HG02840 (cell line): ENCODE results near the gene SERINC2.
"Not testable (repeated sequence)": the region's sequence is repeated elsewhere in the genome, so short reads cannot be mapped to it uniquely, and the experiment has no call there.

Experiments
- ATAC-seq: cut with Tn5 transposase; IDR thresholded peaks from one replicate; pipeline ENCODE4 v1.9.1; 2021; ENCODE audit warnings: mild to moderate bottlenecking, moderate library complexity, moderate number of reproducible peaks; ENCODE audit not compliant: unreplicated experiment, low FRiP score

The SERINC2 gene

DNA sequence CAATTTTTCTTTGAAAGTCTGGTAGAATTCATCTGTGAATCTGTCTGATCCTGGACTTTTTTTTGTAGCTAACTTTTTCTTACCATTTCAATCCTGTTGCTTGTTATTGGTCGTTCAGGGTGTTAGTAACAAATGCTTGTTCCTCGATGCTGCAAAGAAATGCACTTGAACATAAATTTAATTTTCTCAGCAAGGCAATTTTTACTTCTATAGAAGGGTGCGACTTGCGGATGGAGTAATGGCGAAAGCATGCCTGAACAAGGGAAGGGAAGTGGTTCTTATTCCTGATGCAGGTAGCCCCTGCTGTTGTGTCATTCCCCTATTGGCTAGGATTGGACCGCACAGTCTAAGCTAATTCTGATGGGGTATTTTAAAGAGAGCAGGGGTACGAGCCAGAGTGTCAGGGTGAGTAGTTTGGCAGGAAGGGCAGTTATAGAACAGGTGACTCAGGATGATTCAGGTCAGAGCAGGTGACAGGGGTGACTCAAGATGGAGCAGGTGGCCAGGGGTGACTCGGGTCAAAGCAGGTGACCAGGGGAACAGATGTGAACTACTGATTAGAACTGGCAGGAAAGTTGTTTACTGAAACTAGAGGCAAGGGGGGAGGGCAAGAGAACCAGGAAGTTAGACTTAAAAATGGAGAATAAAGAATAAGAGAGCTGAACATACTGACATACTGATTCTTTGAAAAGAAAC, 40.5 kb downstream of the SERINC2 start:
- no peak for ATAC-seq

DNA sequence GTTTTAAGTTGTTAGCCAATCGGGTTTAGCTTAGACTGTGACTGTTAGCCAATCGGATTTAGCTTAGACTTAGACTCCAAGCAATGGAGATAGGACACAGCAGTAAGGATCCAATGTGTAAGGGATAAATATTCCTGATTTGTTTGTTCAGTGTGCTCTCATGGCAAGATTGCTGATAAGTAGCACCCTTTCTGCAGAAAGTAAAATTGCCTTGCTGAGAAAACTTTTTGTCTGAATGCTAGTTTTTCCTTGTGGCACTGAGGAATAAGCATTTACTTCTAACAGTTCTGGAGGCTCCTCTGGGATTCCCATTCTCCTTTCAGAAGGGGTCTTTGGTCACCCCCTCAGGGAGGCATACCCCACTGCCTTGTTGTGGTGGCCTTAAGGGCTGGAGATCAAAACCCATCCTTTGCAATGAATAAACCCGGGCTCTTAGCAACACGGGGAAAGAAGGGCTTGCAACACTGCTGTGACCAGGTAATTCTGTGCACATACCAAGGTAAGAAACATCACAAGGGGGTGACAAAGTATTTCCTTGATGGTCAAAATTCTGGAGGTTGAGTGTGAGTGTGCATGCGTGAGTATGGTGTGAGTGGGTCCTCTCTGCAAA, 45.4 kb downstream of the SERINC2 start:
- no peak for ATAC-seq

DNA sequence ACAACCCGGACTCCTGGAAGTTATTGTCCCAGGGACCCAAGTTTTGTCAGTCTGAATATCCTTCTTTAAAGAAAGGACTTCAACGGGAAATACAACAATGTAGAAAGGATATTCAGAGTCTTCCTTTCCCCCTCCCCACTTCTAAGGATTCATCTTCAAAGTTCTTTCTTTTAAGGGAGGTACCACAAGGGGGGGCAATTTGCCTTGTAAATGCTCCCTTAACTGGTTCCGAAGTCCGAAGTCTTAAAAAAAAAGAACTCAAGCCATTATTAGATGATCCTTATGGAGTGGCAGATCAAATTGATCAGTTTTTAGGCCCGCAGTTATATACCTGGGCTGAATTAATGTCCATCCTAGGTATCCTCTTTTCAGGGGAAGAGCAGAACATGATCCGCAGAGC, 47.0 kb downstream of the SERINC2 start:
- ATAC-seq = no peak

DNA sequence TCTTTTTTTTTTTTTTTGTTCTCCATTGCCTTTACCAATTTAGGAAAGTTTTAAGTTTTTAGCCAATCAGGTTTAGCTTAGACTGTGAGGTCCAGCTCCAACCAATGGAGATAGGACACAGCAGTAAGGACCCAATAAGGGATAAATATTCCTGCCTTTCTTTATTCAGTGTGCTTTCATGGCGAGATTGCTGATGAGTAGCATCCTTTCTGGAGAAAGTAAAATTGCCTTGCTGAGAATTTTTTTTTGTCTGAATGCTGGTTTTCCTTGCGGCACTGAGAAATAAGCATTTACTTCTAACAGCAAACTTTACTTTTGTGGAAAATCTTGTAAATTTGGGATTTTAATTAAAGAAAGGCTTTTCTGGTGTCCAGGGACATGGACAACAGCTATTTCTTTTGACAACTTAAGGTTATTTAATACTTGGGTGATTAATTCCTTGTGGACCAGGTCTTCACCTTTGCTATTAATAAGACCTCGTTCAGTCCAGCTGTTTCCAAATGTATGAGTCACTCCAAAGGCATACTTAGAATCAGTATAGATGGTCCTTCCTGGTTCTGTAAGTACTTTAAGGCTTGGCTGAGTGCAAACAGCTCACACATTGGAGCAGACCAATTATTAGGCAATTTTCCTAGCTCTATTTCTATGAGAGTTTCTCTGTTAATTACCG, 54.1 kb downstream of the SERINC2 start:
- no peak for ATAC-seq

DNA sequence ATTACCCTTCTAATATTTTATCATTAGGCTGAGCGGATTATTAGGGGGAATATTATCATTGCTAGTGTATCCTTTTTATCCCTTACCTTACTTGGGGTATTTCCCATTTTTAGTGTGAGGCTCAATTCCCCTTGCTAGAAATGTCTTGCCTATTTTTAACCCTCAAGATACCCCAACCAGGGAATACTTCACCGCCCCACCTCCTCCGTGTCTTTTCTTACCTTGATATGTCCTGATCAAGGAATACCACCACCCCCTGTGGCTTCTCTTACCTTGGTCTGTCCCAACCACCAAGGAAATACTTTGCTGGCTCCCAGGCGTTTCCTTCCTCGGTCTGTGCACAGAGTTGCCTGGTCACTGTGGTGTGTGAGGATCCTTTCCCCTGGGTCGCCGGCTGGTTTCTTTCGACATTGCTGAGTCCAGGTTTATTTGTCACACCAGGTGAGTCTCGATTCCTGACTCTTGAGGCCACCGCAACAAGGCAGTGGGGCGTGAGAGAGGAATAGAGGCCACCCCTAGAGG, 57.8 kb downstream of the SERINC2 start:
- ATAC-seq = no peak

DNA sequence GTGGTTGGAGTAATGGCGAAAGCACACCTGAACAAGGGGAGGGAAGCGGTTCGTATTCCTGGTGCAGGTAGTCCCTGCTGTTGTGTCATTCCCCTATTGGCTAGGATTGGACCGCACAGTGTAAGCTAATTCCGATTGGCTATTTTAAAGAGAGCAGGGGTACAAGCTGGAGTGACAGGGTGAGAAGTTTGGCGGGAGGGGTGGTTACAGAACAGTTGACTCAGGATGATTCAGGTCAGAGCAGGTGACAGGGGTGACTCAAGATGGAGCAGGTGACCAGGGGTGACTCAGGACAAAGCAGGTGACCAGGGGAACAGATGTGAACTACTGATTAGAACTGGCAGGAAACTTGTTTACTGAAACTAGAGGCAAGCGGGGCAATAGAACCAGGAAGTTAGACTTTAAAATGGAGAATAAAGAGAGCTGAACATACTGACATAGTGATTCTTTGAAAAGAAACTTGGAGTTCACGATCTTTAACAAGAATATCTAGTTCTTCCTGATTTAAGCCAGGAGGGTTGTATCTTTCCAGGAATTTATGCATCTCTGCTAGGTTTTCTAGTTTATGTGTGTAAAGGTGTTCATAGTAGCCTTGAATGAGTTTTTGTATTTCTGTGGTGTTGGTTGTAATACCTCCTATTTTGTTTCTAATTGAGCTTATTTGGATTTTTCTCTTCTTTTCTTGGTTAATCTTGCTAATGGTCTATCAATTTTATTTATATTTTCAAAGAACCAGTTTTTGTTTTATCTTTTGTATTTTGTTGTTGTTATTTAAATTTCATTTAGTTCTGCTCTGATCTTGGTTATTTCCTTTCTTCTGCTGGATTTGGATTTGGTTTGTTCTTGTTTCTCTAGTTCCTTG, 58.7 kb downstream of the SERINC2 start:
- not testable (repeated sequence) for ATAC-seq

DNA sequence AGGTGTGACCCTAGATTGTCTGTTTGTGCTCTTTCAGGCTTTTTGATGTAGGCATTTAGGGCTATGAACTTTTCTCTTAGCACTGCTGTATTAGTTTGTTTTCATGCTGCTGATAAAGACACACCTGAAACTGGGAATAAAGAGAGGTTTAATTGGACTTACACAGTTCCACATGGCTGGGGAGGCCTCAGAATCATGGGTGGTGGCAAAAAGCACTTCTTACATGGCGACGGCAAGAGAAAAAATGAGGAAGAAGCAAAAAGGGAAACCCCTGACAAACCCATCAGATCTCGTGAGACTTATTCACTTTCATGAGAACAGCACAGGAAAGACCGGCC, 59.3 kb downstream of the SERINC2 start:
- not testable (repeated sequence) for ATAC-seq

DNA sequence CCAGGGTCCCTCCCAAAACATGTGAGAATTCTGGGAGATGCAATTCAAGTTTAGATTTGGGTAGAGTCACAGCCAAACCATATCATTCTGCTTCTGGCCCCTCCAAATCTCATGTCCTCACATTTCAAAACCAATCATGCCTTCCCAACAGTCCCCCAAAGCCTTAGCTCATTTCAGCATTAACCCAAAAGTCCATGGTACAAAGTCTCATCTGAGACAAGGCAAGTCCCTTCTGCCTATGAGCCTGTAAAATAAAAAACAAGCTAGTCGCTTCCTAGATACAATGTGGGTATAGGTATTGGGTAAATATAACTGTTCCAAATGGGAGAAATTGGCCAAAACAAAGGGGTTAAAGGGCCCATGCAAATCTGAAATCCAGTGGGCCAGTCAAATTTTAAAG, 59.7 kb downstream of the SERINC2 start:
- not testable (repeated sequence) for ATAC-seq

DNA sequence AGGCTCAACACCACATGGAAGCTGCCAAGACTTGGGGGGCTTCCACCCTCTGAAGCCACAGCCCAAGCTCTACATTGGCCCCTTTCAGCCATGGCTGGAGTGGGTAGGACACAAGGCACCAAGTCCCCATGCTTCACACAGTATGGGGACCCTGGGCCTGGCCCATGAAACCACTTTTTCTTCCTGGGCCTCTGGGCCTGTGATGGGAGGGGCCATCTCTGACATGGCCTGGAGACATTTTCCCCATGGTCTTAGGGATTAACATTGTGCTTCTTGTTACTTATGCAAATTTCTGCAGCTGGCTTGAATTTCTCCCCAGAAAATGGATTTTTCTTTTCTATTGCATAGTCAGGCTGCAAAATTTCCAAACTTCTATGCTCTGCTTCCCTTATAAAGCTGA, 60.5 kb downstream of the SERINC2 start:
- not testable (repeated sequence) for ATAC-seq

DNA sequence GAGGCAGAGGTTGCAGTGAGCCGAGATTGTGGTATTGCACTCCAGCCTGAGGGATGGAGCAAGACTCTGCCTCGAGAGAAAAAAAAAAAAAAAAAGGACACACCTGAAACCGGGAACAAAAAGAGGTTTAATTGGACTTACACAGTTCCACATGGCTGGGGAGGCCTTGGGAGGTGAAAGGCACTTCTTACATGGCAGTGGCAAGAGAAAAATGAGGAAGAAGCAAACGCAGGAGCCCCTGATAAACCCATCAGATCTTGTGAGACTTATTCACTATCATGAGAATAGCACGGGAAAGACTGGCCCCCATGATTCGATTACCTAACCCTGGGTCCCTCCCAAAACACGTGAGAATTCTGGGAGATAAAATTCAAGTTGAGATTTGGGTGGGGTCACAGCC, 61.6 kb downstream of the SERINC2 start:
- ATAC-seq = not testable (repeated sequence)

DNA sequence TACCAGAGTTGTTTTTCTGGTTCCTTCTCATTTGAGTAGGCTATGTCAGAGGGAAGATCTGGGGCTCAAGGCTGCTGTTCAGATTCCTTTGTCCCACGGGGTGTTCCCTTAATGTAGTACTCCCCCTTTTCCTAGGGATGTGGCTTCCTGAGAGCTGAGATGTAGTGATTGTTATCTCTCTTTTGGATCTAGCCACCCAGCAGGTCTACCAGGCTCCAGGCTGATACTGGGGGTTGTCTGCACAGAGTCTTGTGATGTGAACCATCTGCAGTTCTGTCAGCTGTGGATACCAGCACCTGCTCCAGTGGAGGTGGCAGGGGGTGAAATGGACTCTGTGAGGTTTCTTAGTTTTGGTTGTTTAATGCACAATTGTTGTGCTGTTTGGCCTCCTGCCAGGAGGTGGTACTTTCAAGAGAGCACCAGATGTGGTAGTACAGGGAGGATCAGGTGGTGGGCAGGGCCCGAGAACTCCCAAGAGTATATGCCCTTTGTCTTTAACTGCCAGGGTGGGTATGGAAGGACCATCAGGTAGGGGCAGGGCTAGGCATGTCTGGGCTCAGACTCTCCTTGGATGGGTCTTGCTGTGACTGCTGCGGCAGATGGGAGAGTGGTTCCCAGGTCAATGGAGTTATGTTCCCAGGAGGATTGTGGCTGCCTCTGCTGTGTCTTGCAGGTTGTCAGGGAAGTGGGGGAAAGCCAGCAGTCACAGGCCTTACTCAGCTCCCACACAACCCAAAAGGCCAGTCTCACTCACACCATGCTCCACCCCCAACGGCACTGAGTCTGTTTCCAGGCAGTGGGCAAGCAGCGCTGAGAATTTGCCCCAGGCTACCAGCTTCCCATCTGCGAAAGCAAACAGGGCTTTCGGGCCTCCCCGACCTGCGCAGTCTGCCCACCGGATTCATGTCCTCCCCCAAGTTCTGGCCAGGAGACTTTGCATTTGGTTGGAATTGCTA, 64.2 kb downstream of the SERINC2 start:
- no peak for ATAC-seq

DNA sequence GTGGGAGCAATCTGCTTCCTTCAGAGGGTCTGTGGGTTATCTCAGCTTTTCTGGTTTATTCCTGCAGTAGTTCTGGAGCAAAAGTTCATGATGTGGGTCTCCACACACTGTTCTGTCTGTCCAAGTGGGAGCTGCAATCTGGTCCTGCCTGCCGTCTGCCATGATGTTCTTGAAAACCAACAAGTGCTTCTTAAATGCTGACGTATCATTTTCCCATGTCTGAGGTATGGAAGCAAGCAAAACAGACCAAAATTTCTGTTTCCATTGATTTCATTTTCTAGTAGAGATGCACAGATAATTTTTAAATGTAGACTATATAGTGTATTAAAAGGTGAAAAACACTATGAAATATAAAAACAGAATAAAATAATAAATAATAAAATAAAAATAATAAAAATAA, 65.2 kb downstream of the SERINC2 start:
- no peak for ATAC-seq

DNA sequence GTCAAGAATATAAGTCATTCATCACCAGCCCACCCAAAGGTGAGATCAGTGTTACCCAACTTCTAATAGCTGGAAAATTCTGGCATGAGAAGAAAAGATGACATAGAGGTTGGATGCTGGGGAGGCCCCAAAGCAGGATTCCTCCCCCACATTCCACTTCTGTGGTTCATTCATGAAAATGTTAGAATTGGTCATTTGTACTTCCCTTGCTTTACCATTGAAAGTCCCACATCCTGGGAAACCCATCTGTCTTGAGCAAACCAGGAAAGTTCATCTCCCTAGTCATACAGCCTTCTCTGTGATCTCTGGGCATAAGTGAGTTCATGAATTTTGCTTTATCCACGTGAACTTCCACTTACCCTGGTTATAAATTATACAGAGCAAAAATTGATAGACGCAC, 66.8 kb downstream of the SERINC2 start:
- no peak for ATAC-seq

DNA sequence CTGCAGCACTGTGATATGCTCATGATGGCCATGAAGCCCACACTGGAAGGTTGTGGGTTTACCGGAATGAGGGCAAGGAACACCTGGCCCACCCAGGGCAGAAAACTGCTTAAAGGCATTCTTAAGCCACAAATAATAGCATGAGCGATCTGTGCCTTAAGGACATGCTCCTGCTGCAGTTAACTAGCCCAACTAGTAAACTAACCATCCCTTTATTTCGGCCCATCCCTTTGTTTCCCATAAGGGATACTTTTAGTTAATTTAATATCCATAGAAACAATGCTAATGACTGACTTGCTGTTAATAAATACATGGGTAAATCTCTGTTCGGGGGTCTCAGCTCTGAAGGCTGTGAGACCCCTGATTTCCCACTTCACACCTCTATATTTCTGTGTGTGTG, 67.4 kb downstream of the SERINC2 start:
- ATAC-seq = not testable (repeated sequence)

DNA sequence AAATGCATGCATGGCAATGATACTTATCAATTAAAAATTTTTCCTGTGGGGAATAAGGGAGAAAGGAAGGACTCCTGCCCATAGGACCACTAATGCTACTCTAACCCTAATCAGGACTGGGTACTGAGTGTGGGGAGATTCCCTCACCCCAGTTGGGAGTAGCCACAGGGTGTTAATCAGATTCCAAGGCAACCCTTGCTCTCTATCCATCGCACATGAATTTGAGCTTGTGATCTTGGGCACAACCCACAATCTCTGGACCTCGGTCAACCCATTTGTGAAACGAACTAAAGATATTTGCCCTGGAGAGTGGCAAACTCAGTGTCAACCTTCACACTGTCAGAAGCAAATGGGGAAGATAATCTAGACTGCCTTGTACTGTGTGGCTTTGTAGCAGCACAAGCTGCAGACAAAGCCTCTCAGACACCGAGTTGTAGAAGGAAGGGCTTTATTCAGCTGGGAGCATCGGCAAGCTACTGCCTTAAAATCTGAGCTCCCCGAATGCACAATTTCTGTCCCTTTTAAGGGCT, 69.5 kb downstream of the SERINC2 start:
- no peak for ATAC-seq

DNA sequence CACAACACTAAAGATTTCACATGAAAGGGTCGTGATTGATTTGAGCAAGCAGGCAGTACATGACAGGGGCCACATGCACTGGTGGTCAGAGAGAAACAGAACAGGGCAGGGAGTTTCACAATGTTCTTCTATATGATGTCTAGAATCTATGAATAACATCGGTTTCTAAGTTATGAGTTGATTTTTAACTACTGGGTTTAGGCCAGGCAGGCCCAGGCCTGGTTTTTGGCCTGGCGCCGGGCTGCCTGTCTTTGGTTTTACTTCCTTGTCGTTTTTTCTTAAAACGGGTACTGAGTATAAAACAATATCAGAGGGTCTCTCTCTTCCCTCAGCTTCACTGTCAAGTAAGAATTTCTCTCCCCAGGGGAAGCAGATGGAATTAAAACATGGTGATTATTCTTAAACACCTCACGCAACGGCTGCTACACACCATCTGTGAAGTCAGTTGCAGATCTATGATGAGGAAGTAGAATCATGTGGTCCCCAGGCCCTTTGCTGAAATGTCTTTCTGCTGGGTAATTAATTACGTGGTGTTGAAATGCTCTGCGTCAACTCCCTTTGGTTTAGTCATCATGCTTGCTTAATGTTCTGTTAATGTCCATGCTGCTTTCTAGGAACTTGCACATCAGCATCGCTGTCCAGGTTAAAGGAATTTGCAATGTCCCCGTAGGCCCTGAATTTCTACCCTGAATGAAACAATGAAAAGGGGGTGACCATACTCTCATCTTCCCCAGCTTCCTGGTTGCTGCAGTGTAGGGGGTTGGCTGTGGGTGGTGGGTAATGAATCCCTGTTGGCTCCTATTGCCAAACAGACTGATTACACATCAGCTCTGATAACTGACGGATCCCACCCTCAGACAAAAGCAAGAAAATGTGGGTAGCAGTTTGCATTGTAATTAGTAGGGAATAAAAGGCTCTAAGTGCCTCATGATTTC, 70.3 kb downstream of the SERINC2 start:
- ATAC-seq = no peak
